HG03196 (cell line): ENCODE measurements around the gene HCN4.

ENCODE experiments used
- ATAC-seq: cut with Tn5 transposase; IDR thresholded peaks from one replicate; pipeline ENCODE4 v1.9.1; 2021; ENCODE audit not compliant: unreplicated experiment

Gene HCN4

GRCh38 chr15:73298522-73299245 lies 70.1 kb downstream of the HCN4 start:
- no peak for ATAC-seq

- no peak for ATAC-seq
Observed at GRCh38 chr15:73296609-73297353, 72.0 kb downstream of the HCN4 start.

GRCh38 chr15:73295630-73296286 lies 73.0 kb downstream of the HCN4 start:
- no peak for ATAC-seq

GRCh38 chr15:73293773-73294172 lies 75.0 kb downstream of the HCN4 start:
- no peak for ATAC-seq

GRCh38 chr15:73291441-73291840 lies 77.3 kb downstream of the HCN4 start:
- no peak for ATAC-seq

- no peak for ATAC-seq
Observed at GRCh38 chr15:73287019-73287418, 81.7 kb downstream of the HCN4 start.

- no peak for ATAC-seq
Observed at GRCh38 chr15:73286311-73286710, 82.4 kb downstream of the HCN4 start.

GRCh38 chr15:73284090-73284716 lies 84.6 kb downstream of the HCN4 start:
- ATAC-seq, result no peak

GRCh38 chr15:73283366-73283962 lies 85.3 kb downstream of the HCN4 start:
- no peak for ATAC-seq

GRCh38 chr15:73282567-73283365 lies 86.0 kb downstream of the HCN4 start:
- no peak for ATAC-seq

- no peak for ATAC-seq
Observed at GRCh38 chr15:73275862-73276261, 92.9 kb downstream of the HCN4 start.

- ATAC-seq, result no peak
Observed at GRCh38 chr15:73273181-73274002, 95.4 kb downstream of the HCN4 start.

- no peak for ATAC-seq
Observed at GRCh38 chr15:73270366-73271097, 98.2 kb downstream of the HCN4 start.
